Medulla oblongata (tissue), 1 donor: ENCODE results near the gene TMEM201.
"Not testable (repeated sequence)": the region's sequence is repeated elsewhere in the genome, so short reads cannot be mapped to it uniquely, and the experiment has no call there.

ENCODE experiments used
- DNase-seq: peaks from one replicate; pipeline ENCODE4 v3.0.0-alpha.2; 2015; ENCODE audit errors: extremely low spot score

TMEM201 gene

GRCh38 chr1:9588551-9589143 lies at the start of gene TMEM201:
Gene TMEM201, plus strand, starts transcription at chr1:9588911. Its CDS starts 20 bp downstream, at chr1:9588931.
- DNase-seq, result peak; percentile 95

- DNase-seq, result peak; percentile 99
Observed at GRCh38 chr1:9539165-9539828, 49.4 kb upstream of the TMEM201 start, which contains the start of gene SLC25A33. Gene SLC25A33, plus strand, starts transcription at chr1:9539465. Its CDS starts 227 bp downstream, at chr1:9539692.

- peak; percentile 57 for DNase-seq
Observed at GRCh38 chr1:9539829-9540550, 48.7 kb upstream of the TMEM201 start.

- DNase-seq, result peak; percentile 73
Observed at GRCh38 chr1:9542430-9542829, 46.3 kb upstream of the TMEM201 start.

- DNase-seq, result no peak
Observed at GRCh38 chr1:9544926-9545325, 43.8 kb upstream of the TMEM201 start.

- DNase-seq, result no peak
Observed at GRCh38 chr1:9549955-9550546, 38.7 kb upstream of the TMEM201 start.

GRCh38 chr1:9551984-9552383 lies 36.7 kb upstream of the TMEM201 start:
- DNase-seq, result no peak

GRCh38 chr1:9553736-9554144 lies 35.0 kb upstream of the TMEM201 start:
- no peak for DNase-seq

- DNase-seq, result no peak
Observed at GRCh38 chr1:9555942-9556341, 32.8 kb upstream of the TMEM201 start.

- DNase-seq, result no peak
Observed at GRCh38 chr1:9557624-9558023, 31.1 kb upstream of the TMEM201 start.

GRCh38 chr1:9558271-9558945 lies 30.3 kb upstream of the TMEM201 start:
- DNase-seq, result no peak

- no peak for DNase-seq
Observed at GRCh38 chr1:9558946-9559545, 29.7 kb upstream of the TMEM201 start.

- DNase-seq, result no peak
Observed at GRCh38 chr1:9559673-9560072, 29.0 kb upstream of the TMEM201 start.

GRCh38 chr1:9560090-9560489 lies 28.6 kb upstream of the TMEM201 start:
- not testable (repeated sequence) for DNase-seq

- peak; percentile 83 for DNase-seq
Observed at GRCh38 chr1:9561429-9561828, 27.3 kb upstream of the TMEM201 start.

- DNase-seq, result no peak
Observed at GRCh38 chr1:9569267-9569666, 19.4 kb upstream of the TMEM201 start.

- not testable (repeated sequence) for DNase-seq
Observed at GRCh38 chr1:9570886-9571529, 17.7 kb upstream of the TMEM201 start.

- peak; percentile 43 for DNase-seq
Observed at GRCh38 chr1:9573723-9574122, 15.0 kb upstream of the TMEM201 start.

GRCh38 chr1:9575486-9575885 lies 13.2 kb upstream of the TMEM201 start:
- DNase-seq, result no peak

GRCh38 chr1:9576903-9577302 lies 11.8 kb upstream of the TMEM201 start:
- DNase-seq, result no peak

GRCh38 chr1:9577423-9577822 lies 11.3 kb upstream of the TMEM201 start:
- no peak for DNase-seq
